ENCODE measurements around the gene TNFRSF17. TPM values are rescaled to one million over a fixed set of nuclear protein-coding genes. Genes with fewer than 3 reads are reported as not detected.

TNFRSF17 gene
- total and polyA plus RNA-seq, 2 of the 13 experiments (the other 11 are each of a cell fraction or from before 2014, with no cell fraction given) = not detected

- H3K36me3 ChIP-seq (replicated peaks in 1 of 2; ENCODE audit: control insufficient read depth in 1 of 2, insufficient read depth in 2 of 2, low read length in 2 of 2) = no peaks in the 10 kb centered on the region
- TF ChIP-seq NPAS2 (CRISPR knock-in tag; IDR thresholded peaks at IDR 0.05; ENCODE audit: borderline replicate concordance) (no peak), ZNF431 (CRISPR knock-in tag; IDR thresholded peaks at IDR 0.05; ENCODE audit: borderline replicate concordance, low read depth) (no peak), ZHX2 (IDR thresholded peaks at IDR 0.05; ENCODE audit: low read depth) (no peak), ZHX2 (CRISPR knock-in tag; IDR thresholded peaks at IDR 0.05; ENCODE audit: borderline replicate concordance) (no peak), RNF219 (CRISPR knock-in tag; IDR thresholded peaks at IDR 0.05) (no peak), SAFB2 (CRISPR knock-in tag; IDR thresholded peaks at IDR 0.05; ENCODE audit: borderline replicate concordance, low read depth) (no peak), ZBTB33 (CRISPR knock-in tag; IDR thresholded peaks at IDR 0.05) (peak; percentile 37; the same call in 1 of the 2 replicates)
- 85% methylated on average over 13 of the region's 13 CpGs for WGBS (ENCODE audit: low lambda C conversion rate)
- no peaks in the 10 kb centered on the region for H3K27me3 ChIP-seq (ENCODE audit: control insufficient read depth in 1 of 2, insufficient read depth in 2 of 2, low read length in 2 of 2)
- peaks cover 7% of the 10 kb centered on the region for H3K4me1 ChIP-seq (ENCODE audit: insufficient read depth, low read length)
- H3K9ac ChIP-seq (ENCODE audit: insufficient read depth, low read depth, low read length) = no peak overlapping the region
- ChIA-PET CTCF (ENCODE audit: low intra/inter-chr PET ratio, low total read pairs) (no interaction called here), POLR2A (no interaction called here)
- no peaks in the 10 kb centered on the region for H3K9me3 ChIP-seq (ENCODE audit: low read length)
- H3K4me2 ChIP-seq (ENCODE audit: low read depth, low read length) = no peak overlapping the region
- DNase-seq (ENCODE audit: low spot score) (no peak), ATAC-seq (no peak), FAIRE-seq (no peak)
- no TSS peak for BruUV-seq (replicated peaks)
- H2AFZ ChIP-seq (ENCODE audit: low read length) = no peak overlapping the region
- H4K20me1 ChIP-seq (ENCODE audit: insufficient read depth, low read length) = no peaks in the 10 kb centered on the region
- intact Hi-C loops (cut with micrococcal nuclease; ENCODE audit: unreplicated experiment) = no loop called here
- no peak overlapping the region for H3K27ac ChIP-seq (ENCODE audit: extremely low read length, insufficient read depth, low read length)
- in situ Hi-C loops (cut with HindIII; ENCODE audit: extremely low pct_ligation_motif_present, low pct_unique_long_range_greater_than_20kb) = no loop called here
- H3K4me3 ChIP-seq (replicated peaks in 1 of 3; ENCODE audit: insufficient read depth in 1 of 3, low read depth in 2 of 3, low read length in 3 of 3) = no peak overlapping the region
- no peaks in the 10 kb centered on the region for H3K79me2 ChIP-seq (ENCODE audit: insufficient read depth, low read length)
Observed at GRCh38 chr16:12010388-12011251, 45.6 kb downstream of the TNFRSF17 start.

Measured in HepG2 (cell line).